ENCODE data around the gene TPRKB. TPM values are rescaled to one million over a fixed set of nuclear protein-coding genes. Genes with fewer than 3 reads are reported as not detected.
"Not testable (repeated sequence)": the region's sequence is repeated elsewhere in the genome, so short reads cannot be mapped to it uniquely, and the experiment has no call there.

TPRKB gene
- total RNA-seq, 1 donor from 2014 or later: 33.6 TPM

GRCh38 chr2:73701968-73702665 lies 35.0 kb downstream of the TPRKB start:
- Mint-ChIP-seq H3K36me3 (no peaks in the 10 kb centered on the region), H3K27me3 (peaks cover 24% of the 10 kb centered on the region), H3K9me3 (no peaks in the 10 kb centered on the region), H3K4me1 (ENCODE audit: unreplicated experiment) (peaks cover 5% of the 10 kb centered on the region), H3K27ac (no peak overlapping the region), H3K4me3 (no peak overlapping the region)
- TF ChIP-seq CTCF (conservative IDR thresholded peaks at IDR 0.05): no peak
- no peak for DNase-seq (ENCODE audit: extremely low spot score, unreplicated experiment)

- not testable (repeated sequence) for H3K4me3 Mint-ChIP-seq; H3K9me3 Mint-ChIP-seq; H3K36me3 Mint-ChIP-seq; H3K4me1 Mint-ChIP-seq (ENCODE audit: unreplicated experiment); H3K27ac Mint-ChIP-seq; DNase-seq (ENCODE audit: extremely low spot score, unreplicated experiment)
- peaks cover 22% of the 10 kb centered on the region for H3K27me3 Mint-ChIP-seq
These were observed 35.7 kb downstream of the TPRKB start for GRCh38 chr2:73701448-73701765.

- H3K36me3 Mint-ChIP-seq: no peaks in the 10 kb centered on the region
- H3K27me3 Mint-ChIP-seq: peaks cover 22% of the 10 kb centered on the region
These were observed 36.3 kb downstream of the TPRKB start for GRCh38 chr2:73700661-73701447.

GRCh38 chr2:73700131-73700611 lies 37.0 kb downstream of the TPRKB start:
- Mint-ChIP-seq H3K4me1 (ENCODE audit: unreplicated experiment) (peaks cover 5% of the 10 kb centered on the region), H3K27me3 (peaks cover 16% of the 10 kb centered on the region), H3K27ac (no peak overlapping the region), H3K4me3 (no peak overlapping the region), H3K9me3 (no peaks in the 10 kb centered on the region), H3K36me3 (no peaks in the 10 kb centered on the region)
- TF ChIP-seq CTCF (conservative IDR thresholded peaks at IDR 0.05): no peak
- no peak for DNase-seq (ENCODE audit: extremely low spot score, unreplicated experiment)

More at GRCh38 chr2:73700661-73701447, 36.3 kb downstream of the TPRKB start:
- Mint-ChIP-seq H3K4me3 (no peak overlapping the region), H3K9me3 (no peaks in the 10 kb centered on the region), H3K4me1 (ENCODE audit: unreplicated experiment) (peaks cover 5% of the 10 kb centered on the region), H3K27ac (no peak overlapping the region)
- TF ChIP-seq CTCF (conservative IDR thresholded peaks at IDR 0.05): no peak
- DNase-seq (ENCODE audit: extremely low spot score, unreplicated experiment): no peak

GRCh38 chr2:73699437-73699836 lies 37.7 kb downstream of the TPRKB start:
- H3K27me3 Mint-ChIP-seq: peaks cover 12% of the 10 kb centered on the region
- peaks cover 5% of the 10 kb centered on the region for H3K4me1 Mint-ChIP-seq (ENCODE audit: unreplicated experiment)
- H3K36me3 Mint-ChIP-seq: no peaks in the 10 kb centered on the region
- DNase-seq (ENCODE audit: extremely low spot score, unreplicated experiment): no peak
- no peak overlapping the region for H3K4me3 Mint-ChIP-seq
- H3K27ac Mint-ChIP-seq: no peak overlapping the region
- no peaks in the 10 kb centered on the region for H3K9me3 Mint-ChIP-seq
- TF ChIP-seq CTCF (conservative IDR thresholded peaks at IDR 0.05): no peak

GRCh38 chr2:73698101-73698500 lies 39.0 kb downstream of the TPRKB start:
- Mint-ChIP-seq H3K27me3 (peaks cover 8% of the 10 kb centered on the region), H3K4me1 (ENCODE audit: unreplicated experiment) (peaks cover 5% of the 10 kb centered on the region), H3K9me3 (no peaks in the 10 kb centered on the region), H3K27ac (no peak overlapping the region), H3K36me3 (no peaks in the 10 kb centered on the region), H3K4me3 (no peak overlapping the region)
- no peak for TF ChIP-seq CTCF (conservative IDR thresholded peaks at IDR 0.05)
- no peak for DNase-seq (ENCODE audit: extremely low spot score, unreplicated experiment)

All from type B pancreatic cell (in vitro differentiated cells).